ENCODE data around the gene GMFB. TPM values are rescaled to one million over a fixed set of nuclear protein-coding genes. Genes with fewer than 3 reads are reported as not detected.
A peak's percentile ranks its signal among the peaks of the same experiment; 100 is the strongest.

Gene GMFB
- total RNA-seq = 10 to 100 TPM; 22.8 to 34.8 TPM

DNA sequence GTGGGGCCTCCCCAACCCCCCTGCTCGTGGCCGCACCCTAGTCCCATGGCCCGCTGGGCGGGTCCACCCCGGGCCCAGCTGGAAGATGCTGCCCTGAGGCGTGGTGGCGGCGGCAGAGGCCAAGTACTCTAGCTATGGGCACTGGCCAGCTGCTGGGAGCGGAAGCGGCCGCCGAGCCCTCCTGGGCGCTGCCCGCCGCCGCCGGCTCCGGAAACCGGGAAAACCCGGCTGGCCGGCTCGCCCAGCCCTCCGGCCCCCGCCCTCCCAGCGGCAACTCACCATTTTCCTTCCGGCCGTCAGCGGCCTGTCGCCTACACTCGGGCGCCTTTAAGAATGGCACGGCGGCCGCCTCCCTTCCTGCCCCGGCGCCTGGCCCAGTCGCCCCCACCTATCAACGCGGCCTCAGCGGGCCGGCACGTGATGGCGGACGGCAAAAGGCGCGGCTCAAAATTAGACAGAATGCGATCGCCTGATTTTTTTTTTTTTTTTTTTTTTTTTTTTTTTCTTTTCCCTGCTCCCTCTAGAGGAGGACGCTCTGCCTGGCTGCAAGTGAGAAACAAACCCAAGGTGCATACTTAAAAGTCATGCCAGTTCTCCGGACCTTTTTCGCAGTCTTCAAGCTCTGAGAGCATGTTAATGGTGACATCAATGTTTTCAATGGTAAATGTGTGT is at the start of gene GMFB:
TSS of gene GMFB (minus strand) at position 335 of the 672 bp plus-strand sequence. CDS start at position 282, 53 bp downstream.
- H3K9me3 Mint-ChIP-seq = no peaks in the 10 kb centered on the region
- H3K4me1 Mint-ChIP-seq = peaks cover 42% of the 10 kb centered on the region
- peak; percentile 95 for ATAC-seq (replicated peaks)
- H3K4me3 Mint-ChIP-seq = peak within 1 kb of the TSS; percentile 89
- no peaks in the 10 kb centered on the region for H3K27me3 Mint-ChIP-seq
- H3K27ac Mint-ChIP-seq = peak within 1 kb of the TSS; percentile 93
- H3K36me3 Mint-ChIP-seq (ENCODE audit: low read depth) = peaks cover 21% of the 10 kb centered on the region

- ATAC-seq (replicated peaks) = no peak
- peaks cover 48% of the 10 kb centered on the region for H3K36me3 Mint-ChIP-seq (ENCODE audit: low read depth)
- H3K27me3 Mint-ChIP-seq = no peaks in the 10 kb centered on the region
- H3K27ac Mint-ChIP-seq = no peak overlapping the region
- no peak overlapping the region for H3K4me3 Mint-ChIP-seq
- no peaks in the 10 kb centered on the region for H3K4me1 Mint-ChIP-seq
- no peaks in the 10 kb centered on the region for H3K9me3 Mint-ChIP-seq
Measured at GRCh38 chr14:54538055-54538454, 49.3 kb upstream of the GMFB start.

- Mint-ChIP-seq H3K27me3 (no peaks in the 10 kb centered on the region), H3K27ac (no peak overlapping the region), H3K4me3 (no peak overlapping the region), H3K4me1 (no peaks in the 10 kb centered on the region), H3K36me3 (ENCODE audit: low read depth) (peaks cover 48% of the 10 kb centered on the region), H3K9me3 (no peaks in the 10 kb centered on the region)
- no peak for ATAC-seq (replicated peaks)
Measured at GRCh38 chr14:54537651-54538050, 48.9 kb upstream of the GMFB start.

DNA sequence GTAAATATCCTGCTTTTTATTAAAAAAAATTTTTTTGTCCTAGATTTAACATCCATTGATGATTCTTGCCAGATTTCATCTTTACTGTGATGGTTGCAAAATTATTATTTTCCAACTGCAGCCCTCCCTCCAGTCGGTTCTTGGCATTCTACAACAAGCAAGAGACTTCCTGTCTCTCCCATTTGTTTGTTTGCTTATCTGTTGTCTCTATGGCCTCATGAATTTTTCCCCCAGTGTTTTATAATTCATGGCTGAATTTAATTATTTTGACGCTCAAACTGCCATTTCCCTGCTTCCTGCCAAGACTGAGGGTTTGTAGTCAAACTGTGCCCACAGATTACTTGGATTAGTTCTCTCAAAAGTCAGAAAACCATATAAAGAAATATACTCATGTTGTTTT is 46.9 kb upstream of the GMFB start:
- ATAC-seq (replicated peaks) = no peak
- no peaks in the 10 kb centered on the region for H3K4me1 Mint-ChIP-seq
- peaks cover 53% of the 10 kb centered on the region for H3K36me3 Mint-ChIP-seq (ENCODE audit: low read depth)
- H3K27me3 Mint-ChIP-seq = no peaks in the 10 kb centered on the region
- H3K4me3 Mint-ChIP-seq = no peak overlapping the region
- no peaks in the 10 kb centered on the region for H3K9me3 Mint-ChIP-seq
- no peak overlapping the region for H3K27ac Mint-ChIP-seq

GRCh38 chr14:54535126-54535525 is 46.3 kb upstream of the GMFB start:
- Mint-ChIP-seq H3K9me3 (no peaks in the 10 kb centered on the region), H3K27me3 (no peaks in the 10 kb centered on the region), H3K4me3 (no peak overlapping the region), H3K4me1 (no peaks in the 10 kb centered on the region), H3K27ac (no peak overlapping the region), H3K36me3 (ENCODE audit: low read depth) (peaks cover 52% of the 10 kb centered on the region)
- no peak for ATAC-seq (replicated peaks)

GRCh38 chr14:54533100-54533499 is 44.3 kb upstream of the GMFB start:
- Mint-ChIP-seq H3K27ac (peak overlapping the region; percentile 28), H3K4me3 (no peak overlapping the region), H3K27me3 (no peaks in the 10 kb centered on the region), H3K9me3 (no peaks in the 10 kb centered on the region), H3K36me3 (ENCODE audit: low read depth) (peaks cover 41% of the 10 kb centered on the region), H3K4me1 (no peaks in the 10 kb centered on the region)
- no peak for ATAC-seq (replicated peaks)

DNA sequence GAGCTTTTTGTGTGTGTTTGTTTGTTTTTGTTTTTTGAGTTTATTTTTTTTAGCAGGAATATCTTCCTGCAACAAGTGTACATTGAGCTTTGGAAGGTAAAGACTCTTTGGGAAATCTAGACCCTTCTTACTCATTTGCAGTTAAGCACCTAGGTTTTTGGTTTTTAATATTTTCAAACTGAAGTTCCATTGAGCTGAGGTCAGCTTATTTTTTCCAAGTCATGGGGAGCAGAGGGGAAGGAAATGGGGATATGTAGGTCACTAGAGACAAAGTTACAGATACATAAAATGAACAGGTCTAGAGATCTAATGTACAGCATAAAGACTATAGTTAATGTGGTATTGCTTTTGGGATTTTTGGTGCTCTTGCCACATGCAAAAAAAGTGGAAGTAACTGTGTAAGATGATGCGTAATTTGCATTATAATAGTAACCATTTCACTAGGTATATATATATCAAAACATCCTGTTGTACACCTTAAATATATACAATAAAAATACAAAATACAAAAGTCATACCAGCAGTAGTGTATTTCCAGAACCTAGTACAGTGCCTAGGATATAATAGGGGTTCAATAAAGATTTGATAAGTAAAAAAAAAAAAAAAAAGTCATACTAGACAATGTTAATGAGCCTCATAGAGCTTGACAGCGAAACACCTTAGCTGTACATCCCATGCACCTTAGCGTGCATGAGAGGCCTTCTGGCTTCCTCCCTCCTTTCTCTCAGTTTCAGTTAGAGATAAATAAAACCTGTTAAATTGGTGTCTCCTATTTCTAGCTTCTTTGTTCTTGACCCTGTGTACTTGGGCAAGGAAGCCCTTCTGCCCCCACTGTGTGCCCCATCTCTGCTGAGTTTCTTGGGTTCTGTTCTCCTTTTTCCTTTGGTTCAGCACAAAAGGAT is 43.6 kb upstream of the GMFB start:
- Mint-ChIP-seq H3K27me3 (no peaks in the 10 kb centered on the region), H3K9me3 (no peaks in the 10 kb centered on the region), H3K4me1 (no peaks in the 10 kb centered on the region), H3K36me3 (ENCODE audit: low read depth) (peaks cover 41% of the 10 kb centered on the region), H3K4me3 (no peak overlapping the region), H3K27ac (peak overlapping the region; percentile 28)
- ATAC-seq (replicated peaks) = no peak

DNA sequence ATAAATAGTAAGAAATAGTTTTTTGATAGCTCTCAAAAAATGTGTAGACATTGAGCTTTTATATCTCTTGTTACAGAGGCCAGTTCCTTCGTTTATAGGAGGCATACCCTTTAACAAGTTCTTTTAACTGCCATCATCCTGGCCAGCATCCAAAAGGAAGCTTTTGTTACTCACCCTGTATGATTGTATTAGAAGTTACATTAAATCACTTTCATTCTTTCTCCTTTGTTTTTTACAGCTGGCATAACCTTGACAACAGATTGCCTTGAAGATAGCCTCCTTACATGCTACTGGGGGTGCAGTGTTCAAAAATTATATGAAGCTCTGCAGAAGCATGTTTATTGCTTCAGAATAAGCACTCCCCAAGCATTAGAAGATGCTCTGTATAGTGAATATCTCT is 41.0 kb upstream of the GMFB start:
- H3K27me3 Mint-ChIP-seq = no peaks in the 10 kb centered on the region
- H3K27ac Mint-ChIP-seq = no peak overlapping the region
- peaks cover 44% of the 10 kb centered on the region for H3K36me3 Mint-ChIP-seq (ENCODE audit: low read depth)
- H3K9me3 Mint-ChIP-seq = no peaks in the 10 kb centered on the region
- H3K4me1 Mint-ChIP-seq = no peaks in the 10 kb centered on the region
- ATAC-seq (replicated peaks) = no peak
- no peak overlapping the region for H3K4me3 Mint-ChIP-seq

- Mint-ChIP-seq H3K27me3 (no peaks in the 10 kb centered on the region), H3K36me3 (ENCODE audit: low read depth) (peaks cover 48% of the 10 kb centered on the region), H3K27ac (no peak overlapping the region), H3K9me3 (no peaks in the 10 kb centered on the region), H3K4me3 (no peak overlapping the region), H3K4me1 (no peaks in the 10 kb centered on the region)
- ATAC-seq (replicated peaks) = no peak
Measured at GRCh38 chr14:54528973-54529372, 40.2 kb upstream of the GMFB start.

DNA sequence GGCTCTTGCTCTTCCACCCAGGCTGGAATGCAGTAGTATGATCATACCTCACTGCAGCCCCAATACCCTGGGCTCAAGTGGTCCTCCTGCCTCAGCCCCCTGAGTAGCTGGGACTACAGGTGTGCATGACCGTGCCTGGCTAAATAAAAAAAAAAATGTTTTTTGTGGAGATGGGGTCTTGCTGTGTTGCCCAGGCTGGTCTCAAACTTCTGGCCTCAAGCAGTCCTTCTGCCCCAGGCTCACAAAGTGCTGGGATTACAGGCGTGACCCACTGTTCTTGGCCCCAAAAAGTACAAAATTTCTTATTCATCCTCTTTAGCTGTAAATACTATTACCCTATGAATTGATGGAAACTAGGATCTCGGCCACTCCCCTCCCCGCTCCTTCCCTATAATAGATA is 35.6 kb upstream of the GMFB start:
- Mint-ChIP-seq H3K36me3 (ENCODE audit: low read depth) (peaks cover 63% of the 10 kb centered on the region), H3K4me1 (no peaks in the 10 kb centered on the region), H3K4me3 (no peak overlapping the region), H3K27me3 (no peaks in the 10 kb centered on the region), H3K27ac (no peak overlapping the region), H3K9me3 (no peaks in the 10 kb centered on the region)
- no peak for ATAC-seq (replicated peaks)

DNA sequence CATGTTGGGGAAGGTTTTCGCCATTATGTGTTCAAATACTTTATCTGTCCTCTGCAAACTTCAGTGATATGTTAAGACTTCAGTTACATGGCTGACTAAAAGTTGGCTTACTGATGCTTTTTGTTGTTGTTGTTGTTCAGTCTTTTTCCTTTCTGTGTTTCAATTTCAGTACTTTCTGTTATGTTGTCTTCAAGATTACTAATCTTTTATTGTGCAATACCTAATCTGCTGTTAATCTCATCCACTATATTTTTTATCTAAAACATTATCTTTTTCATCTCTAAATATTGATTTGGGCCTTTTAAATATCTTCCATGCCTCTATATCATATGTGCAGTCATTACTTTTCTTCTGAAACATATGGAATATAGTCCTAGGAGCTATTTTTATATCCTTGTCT is 27.9 kb upstream of the GMFB start:
- Mint-ChIP-seq H3K27me3 (no peaks in the 10 kb centered on the region), H3K27ac (no peak overlapping the region), H3K4me1 (peaks cover 24% of the 10 kb centered on the region), H3K36me3 (ENCODE audit: low read depth) (peaks cover 35% of the 10 kb centered on the region), H3K9me3 (no peaks in the 10 kb centered on the region), H3K4me3 (no peak overlapping the region)
- ATAC-seq (replicated peaks) = no peak

- Mint-ChIP-seq H3K27me3 (no peaks in the 10 kb centered on the region), H3K27ac (no peak overlapping the region), H3K9me3 (no peaks in the 10 kb centered on the region), H3K4me3 (no peak overlapping the region), H3K36me3 (ENCODE audit: low read depth) (peaks cover 35% of the 10 kb centered on the region), H3K4me1 (peaks cover 29% of the 10 kb centered on the region)
- no peak for ATAC-seq (replicated peaks)
Measured at GRCh38 chr14:54515670-54516069, 26.9 kb upstream of the GMFB start.

DNA sequence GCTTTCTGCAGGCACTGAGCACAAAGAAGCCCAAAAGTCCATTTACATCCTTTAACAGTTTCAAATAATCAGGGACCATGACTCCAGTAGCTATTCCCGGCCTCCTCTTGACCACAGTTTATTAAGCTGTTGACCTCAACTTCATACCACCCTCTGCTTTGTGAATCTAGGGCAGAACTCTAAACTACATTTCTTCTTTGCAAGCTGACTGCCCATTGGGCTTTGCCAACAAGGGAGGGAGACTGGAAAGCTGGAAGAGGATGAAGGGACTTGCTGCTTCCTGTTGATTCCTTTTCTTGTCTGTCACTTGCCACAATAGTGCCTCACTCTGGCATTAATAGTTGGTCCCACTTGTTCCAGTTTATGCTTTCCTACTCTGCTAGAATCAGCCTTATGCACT is 23.6 kb upstream of the GMFB start:
- Mint-ChIP-seq H3K4me3 (no peak overlapping the region), H3K27ac (peak overlapping the region; percentile 11), H3K9me3 (no peaks in the 10 kb centered on the region), H3K27me3 (no peaks in the 10 kb centered on the region), H3K4me1 (peaks cover 32% of the 10 kb centered on the region), H3K36me3 (ENCODE audit: low read depth) (peaks cover 24% of the 10 kb centered on the region)
- ATAC-seq (replicated peaks) = no peak

GRCh38 chr14:54509546-54510501 is 21.0 kb upstream of the GMFB start, which contains the start of gene CGRRF1:
Gene CGRRF1 (plus strand): TSS chr14:54509906. CDS start chr14:54509960, 54 bp downstream.
- Mint-ChIP-seq H3K4me1 (peaks cover 27% of the 10 kb centered on the region), H3K36me3 (ENCODE audit: low read depth) (peaks cover 9% of the 10 kb centered on the region), H3K9me3 (no peaks in the 10 kb centered on the region), H3K27me3 (no peaks in the 10 kb centered on the region), H3K27ac (peak within 1 kb of the TSS; percentile 97), H3K4me3 (peak within 1 kb of the TSS; percentile 89)
- ATAC-seq (replicated peaks) = peak; percentile 98

All from activated T-helper 17 cell treated with anti-CD3 and anti-CD28 coated beads, Interleukin-2, amount 50 U/mL, for 72 hours (primary cell).